HG02840 (cell line): ENCODE measurements around the gene SMR3B.

Source experiments
- ATAC-seq: cut with Tn5 transposase; IDR thresholded peaks from one replicate; pipeline ENCODE4 v1.9.1; 2021; ENCODE audit warnings: mild to moderate bottlenecking, moderate library complexity, moderate number of reproducible peaks; ENCODE audit not compliant: unreplicated experiment, low FRiP score

SMR3B gene

DNA sequence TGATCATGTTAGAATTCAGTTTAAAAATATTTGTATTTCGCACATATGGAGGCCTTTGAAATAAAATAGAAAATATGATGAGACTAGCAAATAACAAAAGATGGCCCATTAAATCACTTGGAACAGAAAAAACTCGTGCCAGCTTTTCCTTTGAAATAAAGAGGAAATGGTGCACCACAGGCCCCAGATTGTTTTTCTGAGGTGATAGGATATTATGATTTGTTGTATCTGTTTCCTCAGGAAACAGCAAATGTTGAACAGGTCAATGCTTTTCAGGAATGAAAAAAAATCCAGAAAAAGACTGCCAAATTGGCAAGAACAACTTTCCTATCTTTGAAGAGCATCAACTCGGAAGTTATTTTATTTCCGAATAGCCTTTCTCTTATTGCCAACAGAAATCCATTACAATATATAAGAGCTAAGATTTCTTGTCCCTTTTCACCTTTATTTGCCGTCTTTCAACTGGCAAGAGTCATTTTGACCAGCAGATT, at the start of gene SMR3B:
Gene SMR3B, plus strand, starts transcription at position 441 of the 491 bp plus-strand sequence. CDS start 1,380 bp downstream, outside the sequence.
- no peak for ATAC-seq

DNA sequence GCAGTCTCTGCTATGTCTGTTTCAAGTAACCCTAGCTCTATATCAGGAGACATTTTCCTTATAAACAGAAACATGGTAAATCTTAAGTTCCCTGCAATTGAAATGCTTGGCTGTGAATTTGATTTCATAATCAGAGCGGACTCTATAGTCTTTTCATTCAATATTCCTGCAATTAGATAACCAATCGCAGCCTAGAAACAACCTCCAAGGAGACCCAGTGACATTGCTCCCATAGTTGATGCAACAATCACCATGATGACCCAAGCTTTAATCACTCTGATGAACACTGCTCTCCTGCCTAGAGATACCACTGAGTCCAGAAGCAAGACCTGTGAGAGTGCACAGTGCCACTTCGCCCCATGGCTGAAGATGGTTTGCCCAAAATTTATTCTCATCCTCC, 48.2 kb upstream of the SMR3B start, which contains the start of gene CABS1:
Gene CABS1, plus strand, starts transcription at position 301 of the 400 bp plus-strand sequence. Its CDS starts 59 bp downstream, at position 360.
- no peak for ATAC-seq

DNA sequence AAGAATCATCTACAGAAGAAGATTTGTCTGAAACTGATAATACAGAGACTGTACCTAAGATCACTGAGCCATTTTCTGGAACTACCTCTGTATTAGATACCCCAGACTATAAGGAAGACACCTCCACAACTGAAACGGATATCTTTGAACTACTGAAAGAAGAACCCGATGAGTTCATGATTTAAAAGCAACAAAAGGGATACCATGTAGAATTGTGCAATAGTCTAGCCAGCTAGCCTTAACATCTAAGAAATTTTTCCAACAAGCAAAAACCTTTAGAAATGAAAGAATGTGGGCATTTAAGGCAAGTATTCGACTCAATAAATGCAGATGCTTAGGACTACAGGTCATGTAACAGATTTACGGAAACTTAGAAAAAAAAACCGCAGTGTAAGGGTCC, 46.9 kb upstream of the SMR3B start:
- ATAC-seq, result no peak

DNA sequence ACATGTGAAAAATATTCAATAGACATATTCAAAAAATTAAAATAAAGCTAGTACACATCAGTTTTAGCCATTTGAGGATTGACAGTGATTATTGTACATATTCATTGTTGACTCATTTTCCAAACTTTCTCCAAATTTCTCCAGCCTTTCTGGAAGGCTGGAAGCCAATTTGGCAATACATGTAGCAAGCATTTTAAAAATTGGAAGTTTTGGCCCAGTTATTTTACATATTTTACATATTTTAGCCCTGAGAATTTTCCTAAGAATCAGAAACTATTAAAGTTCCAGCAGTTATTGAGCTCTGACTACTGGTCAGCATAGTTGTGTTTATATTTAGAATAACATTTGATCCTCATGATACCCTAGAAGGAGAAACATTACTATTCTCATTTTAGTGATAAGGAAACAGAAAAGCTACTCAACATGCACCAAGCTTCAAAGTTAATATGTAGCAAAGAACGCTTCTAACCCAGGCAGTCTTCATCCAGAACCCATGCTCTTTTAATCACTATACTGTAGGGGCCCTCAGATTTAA, 45.0 kb upstream of the SMR3B start:
- ATAC-seq, result no peak

DNA sequence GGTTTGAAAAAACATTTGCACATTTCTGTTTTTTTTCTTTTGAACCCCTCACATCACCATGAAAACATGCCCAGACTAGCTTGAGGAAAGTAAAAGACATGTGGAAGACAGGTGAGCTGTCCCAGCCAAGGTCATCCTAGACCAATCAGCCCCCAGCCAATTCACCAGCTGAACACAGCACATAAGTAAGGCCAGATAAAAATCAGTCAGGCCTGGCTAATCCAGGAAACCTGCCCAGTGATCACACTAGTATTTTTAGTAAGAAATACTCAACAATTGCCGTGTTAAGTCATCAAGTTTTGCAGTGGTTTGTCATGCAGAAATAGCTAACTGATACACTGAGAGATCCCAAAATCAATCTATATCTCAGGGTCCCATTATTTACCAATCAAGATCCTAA, 26.7 kb upstream of the SMR3B start:
- ATAC-seq, result no peak

DNA sequence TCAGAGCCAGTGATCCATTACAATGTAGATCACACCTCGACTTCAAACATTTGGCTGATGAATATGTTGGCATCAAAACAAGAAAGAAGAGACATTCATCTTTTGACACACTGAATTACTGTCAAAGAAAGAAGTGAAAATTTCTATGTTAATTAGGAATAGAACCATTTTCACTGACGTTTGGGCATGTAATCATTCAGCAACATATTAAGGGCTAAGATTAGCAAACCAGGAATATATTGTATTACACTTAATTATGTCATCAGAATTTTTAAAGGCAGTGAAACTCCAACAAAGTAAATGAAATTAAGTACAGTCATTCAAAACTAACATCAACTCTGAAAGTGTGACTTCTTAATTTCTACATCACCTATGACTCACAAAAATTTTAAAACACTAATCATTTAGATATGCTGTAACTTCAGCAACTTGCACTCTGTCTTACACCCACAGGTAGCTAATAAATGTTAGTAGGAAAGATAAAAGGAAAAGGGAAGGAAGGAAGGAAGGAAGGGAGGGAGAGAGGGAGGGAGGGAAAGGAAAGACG, 23.7 kb upstream of the SMR3B start:
- ATAC-seq, result no peak

DNA sequence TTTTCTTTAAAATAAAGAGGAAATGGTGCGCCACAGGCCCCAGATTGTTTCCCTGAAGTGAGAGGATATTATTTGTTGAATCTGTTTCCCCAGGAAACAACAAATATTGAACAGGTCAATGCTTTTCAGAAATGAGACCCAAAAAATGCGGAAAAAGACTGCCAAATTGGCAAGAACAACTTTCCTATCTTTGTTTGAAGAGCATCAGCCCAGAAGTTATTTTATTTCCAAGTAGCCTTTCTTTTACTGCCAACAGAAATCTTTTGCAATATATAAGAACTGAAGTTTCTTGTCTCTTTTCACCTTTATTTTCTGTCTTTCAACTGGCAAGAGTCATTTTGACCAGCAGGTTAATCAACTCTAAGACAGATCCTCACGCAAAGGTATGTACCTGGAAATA, 22.5 kb upstream of the SMR3B start, which contains the start of gene SMR3A:
Gene SMR3A, plus strand, starts transcription at position 301 of the 400 bp plus-strand sequence. CDS start 1,356 bp downstream, outside the sequence.
- no peak for ATAC-seq

DNA sequence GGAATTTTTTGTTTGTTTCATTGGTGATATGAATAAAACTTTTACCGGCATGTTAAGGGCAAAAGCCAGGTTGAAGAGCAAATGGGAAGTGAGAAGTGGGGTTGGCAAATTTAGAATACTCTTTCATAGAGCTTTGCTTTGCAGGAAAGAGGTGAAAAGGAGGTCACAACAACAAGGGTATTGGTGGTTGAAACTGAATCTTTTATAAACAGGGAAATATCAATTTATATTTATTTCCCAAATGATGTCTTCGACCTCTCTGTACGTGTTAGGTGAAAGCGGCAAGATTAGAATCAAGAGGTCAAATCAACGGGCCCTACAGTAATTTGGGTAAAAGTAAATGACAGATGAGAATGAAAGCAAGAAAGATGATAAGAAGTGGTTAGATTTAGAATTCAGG, 18.9 kb upstream of the SMR3B start:
- no peak for ATAC-seq

DNA sequence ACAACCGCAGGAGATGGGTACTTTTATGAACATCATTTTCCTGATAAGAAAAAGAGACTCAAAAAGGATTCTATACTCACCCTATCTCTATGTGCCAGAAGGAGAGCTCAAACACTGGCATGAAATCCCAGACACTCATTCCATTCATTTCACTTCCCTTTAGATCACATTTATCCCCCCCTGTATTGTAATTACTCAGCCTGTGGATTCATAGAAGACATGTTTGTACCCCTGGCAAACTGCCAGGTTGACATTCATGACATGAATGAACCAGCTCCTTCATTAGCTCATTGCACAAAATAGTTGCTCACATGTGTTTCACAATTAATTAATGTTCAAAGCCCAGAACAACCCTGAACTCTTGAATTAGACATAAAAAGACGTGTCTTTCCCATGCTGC, 17.5 kb upstream of the SMR3B start:
- no peak for ATAC-seq

DNA sequence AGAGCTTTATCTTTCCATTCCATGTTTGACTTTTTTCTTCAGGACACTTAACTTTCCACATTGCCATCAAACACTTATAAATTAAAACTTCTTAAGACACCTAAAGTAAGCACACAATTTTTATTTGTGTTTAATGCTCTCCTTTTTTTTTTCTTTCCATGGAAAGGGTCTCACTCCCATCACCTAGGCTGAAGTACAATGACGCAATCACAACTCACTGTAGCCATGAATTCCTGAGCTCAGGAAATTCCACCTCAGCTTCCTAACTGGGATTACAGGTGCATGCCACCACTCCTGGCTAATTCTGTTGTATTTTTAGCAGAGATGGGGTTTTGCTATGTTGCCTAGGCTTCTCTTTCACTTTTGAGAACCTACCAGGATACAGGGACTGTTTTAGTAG, 15.1 kb upstream of the SMR3B start:
- no peak for ATAC-seq

DNA sequence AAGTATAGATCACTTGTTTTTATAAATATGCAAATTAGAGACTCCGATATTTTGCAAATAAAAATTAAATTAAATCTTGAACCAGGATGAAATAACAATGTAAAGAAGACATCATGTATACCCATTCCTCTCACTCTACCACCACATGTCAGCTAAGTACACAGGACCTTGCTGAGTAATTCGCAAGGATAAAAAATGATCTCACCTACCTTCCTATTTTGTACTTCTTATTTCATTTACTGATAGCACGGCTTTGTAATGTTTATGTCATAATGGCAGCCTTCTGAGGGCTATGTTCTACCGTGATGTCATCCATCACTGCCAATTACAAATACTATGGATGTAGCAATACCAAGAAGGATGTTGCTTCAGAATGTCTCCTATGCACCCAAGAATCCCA, 10.9 kb upstream of the SMR3B start:
- ATAC-seq, result no peak

DNA sequence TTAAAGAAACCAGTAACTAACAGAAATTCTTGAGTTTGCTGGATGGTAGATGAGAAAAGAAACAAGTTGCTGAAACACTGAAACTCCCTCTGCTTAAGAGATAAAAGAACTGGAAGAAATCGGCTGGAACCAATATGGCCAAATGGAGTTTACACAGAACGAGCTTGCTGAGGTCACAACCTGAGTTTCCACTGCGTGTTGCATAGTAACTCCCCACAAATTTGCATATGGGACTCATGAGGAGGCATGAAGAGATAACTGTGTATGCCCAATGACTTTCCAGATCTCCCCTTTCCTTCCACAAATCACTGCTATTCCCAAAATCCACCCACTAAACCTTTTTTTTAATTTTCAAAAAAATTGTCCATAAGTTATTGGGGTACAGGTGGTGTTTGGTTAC, 10.2 kb upstream of the SMR3B start:
- ATAC-seq, result no peak

DNA sequence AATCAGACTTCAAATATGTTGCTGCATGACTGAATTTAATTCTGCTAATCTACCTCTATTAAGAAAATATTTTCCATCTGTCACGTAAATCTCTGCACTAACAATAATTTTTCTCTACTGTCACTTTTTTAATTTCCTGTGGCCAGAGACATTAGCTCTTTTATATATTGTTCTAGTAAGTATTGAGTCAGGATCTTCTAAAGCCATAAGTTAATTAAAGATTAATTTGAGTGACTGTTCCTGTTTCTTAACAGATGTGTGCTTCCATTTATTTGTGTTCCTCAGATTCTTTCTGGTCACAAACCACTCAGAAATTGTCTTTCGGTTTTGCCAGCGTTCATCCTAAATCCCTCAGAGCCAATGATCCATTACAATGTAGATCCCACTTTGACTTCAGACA, 2.4 kb upstream of the SMR3B start:
- ATAC-seq, result no peak

DNA sequence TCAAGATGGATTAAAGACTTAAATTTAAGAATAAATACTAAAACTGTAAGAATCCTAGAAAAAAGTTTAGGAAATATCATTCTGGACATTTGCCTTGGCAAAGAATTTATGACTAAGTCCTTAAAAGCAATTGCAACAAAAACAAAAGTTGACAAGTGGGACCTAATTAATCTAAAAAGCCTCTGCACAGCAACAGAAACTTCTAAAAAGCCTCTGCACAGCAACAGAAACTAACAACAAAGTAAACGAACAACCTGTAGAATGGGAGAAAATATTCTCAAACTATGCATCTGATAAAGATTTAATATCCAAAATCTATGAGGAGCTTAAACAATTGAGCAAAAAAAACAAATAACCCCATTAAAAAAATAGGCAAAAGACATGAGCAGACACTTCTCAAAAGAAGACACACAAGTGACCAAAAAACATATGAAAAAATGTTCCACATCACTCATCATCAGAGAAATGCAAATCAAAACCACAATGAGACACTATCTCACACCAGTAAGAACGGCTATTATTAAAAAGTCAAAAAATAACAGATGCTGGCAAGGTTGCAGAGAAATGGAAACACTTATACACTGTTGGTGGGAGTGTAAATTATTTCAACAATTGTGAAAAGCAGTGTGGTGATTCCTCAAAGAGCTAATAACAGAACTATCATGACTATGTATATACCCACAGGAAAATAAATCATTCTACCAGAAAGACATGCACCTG, 9.3 kb downstream of the SMR3B start:
- ATAC-seq, result peak; percentile 67

DNA sequence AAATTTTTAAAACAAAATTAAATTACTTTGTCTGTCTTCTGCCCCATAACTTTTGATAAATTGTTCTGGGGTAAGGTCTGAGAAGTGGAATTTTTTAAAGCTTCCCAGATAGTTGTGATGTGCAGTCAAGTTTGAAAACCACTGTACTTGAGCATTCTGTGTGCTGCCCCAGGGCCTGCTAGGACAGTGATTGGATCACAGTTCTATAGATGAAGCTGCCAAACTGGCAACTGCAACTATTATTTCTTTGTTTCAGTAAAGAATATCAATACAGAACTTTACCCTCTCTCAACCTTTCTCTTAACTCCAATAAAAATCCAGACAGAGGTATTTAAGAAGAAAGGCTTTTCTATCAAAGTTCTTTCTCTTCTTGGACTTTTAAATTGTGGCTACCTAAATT, 14.6 kb downstream of the SMR3B start, which contains the start of gene OPRPN:
Gene OPRPN, plus strand, starts transcription at position 361 of the 400 bp plus-strand sequence. CDS start 1,346 bp downstream, outside the sequence.
- ATAC-seq, result no peak

DNA sequence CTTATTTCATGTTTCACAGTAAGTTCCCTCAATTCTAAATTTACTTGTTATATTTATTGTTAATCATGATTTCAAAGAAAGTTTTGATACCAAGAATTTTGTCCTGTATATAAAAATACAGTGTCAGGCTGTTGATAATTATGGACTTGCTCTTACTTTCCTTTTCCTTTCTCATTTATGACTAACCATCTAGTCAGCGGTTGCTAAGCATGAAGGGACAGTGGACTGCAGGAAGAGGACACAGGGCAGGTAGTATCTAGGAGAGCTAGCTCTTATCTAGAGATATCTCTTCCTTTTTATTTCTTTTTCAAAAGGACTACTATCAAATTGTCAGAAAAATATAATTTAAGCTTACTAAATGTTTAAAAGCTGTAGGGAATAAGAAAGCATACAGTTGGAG, 16.4 kb downstream of the SMR3B start:
- ATAC-seq, result no peak

DNA sequence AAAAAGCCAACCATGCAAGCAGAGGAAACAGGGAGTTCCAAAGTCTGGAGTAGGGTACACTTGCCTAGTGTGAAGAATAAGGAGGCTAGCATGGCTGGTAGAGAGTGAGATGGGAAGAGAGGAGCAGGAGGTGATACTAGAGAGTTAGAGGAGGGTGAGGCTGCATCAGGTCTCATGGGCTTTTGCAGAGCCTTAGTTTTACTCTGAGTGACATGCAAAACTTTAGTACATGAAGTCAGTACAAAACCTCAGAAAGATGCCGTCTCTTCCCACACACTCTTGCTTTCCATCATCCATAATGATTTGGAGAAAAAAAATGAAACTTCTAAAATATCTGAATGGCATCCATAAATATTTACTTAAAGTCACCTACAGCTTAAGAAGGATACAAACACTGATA, 19.8 kb downstream of the SMR3B start:
- no peak for ATAC-seq

DNA sequence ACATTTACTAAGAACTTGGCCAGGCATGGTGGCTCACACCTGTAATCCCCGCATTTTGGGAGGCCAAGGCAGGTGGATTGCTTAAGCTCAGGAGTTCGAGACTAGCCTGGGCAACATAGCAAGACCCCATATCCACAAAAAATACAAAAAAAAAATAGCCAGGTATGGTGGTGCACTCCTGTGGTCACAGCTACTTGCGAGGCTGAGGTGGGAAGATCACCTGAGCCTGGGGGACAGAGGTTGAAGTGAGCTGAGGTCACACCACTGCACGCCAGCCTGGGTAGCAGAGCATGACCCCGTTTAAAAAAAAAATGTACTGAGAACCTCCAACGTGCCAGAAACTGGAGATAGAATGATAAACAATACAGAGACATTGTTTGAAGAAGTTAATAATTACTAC, 22.8 kb downstream of the SMR3B start:
- no peak for ATAC-seq

DNA sequence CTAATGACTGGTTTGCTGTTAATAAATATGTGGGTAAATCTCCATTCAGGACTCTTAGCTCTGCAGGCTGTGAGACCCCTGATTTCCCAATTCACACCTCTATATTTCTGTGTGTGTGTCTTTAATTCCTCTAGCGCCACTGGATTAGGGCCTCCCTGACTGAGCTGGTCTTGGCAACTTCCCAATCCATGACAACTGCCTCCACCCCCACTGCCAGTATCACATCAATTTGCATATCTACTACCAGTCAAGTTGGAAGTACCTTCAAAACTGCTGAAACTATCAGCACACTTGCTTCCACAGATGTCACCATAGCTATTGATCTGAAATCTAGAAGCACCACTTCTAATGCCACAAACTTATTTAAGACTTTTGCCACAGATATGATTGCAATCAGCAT, 42.4 kb downstream of the SMR3B start:
- no peak for ATAC-seq

DNA sequence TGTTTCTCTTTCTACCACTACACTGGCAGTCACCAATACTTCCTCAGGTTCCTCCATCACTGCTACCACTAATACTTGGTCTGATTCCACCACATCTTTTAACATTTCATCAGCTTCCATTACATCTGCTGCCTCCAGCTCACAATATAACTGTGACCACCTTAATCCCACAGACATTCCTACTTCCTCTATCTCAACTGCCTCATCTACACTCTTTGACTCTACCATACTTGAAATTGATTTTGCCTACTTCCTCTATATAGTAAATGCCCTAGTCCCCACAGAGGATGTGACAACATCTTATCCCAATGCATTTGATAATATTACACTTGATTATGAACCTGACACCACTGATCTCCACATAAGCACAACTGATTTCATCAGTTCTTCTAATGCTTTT, 43.9 kb downstream of the SMR3B start:
- ATAC-seq, result no peak

DNA sequence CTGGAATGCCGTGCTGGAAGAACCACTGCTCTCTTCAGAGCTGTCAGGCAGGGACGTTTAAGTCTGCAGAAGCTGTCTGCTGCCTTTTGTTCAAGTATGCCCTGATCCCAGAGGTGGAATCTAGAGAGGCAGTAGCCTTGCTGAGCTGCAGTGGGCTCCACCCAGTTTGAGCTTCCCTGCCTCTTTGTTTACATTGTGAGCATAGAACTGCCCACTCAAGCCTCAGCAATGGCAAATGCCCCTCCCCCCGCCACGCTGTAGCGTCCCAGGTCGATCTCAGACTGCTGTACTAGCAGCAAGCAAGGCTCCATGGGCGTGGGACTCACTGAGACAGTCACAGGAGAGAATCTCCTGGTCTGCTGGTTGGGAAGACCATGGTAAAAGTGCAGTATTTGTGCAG, 54.3 kb downstream of the SMR3B start:
- ATAC-seq, result no peak
